ENCODE data around the gene C8A. TPM values are rescaled to one million over a fixed set of nuclear protein-coding genes. Genes with fewer than 3 reads are reported as not detected.

Gene C8A
- total RNA-seq, 1 donor, result not detected

- no peak for DNase-seq (ENCODE audit: low read depth in 2 of 3, low spot score in 2 of 3)
Measured at GRCh38 chr1:56922507-56922906, 67.9 kb downstream of the C8A start.

DNA sequence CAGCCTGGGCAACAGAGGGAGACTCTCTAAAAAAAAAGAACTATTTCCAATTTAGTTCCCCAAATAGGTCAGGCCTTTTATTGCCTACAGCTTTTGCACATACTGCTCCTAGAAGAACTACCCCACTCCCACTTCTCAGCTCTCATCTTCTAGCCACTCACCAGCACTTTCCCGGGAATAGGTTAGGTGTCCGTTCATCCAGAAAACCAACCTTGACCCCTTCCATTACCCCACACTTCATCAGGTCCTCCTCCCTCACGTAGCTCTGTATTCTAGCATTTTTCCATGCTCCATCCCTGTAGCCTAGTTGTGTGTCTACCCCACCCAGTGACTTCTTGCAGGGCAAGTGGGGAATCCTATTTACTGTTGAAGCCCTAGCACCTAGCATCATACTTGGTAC, 68.6 kb downstream of the C8A start:
- DNase-seq (ENCODE audit: low read depth in 2 of 3, low spot score in 2 of 3), result no peak

- DNase-seq (ENCODE audit: low read depth in 2 of 3, low spot score in 2 of 3), result no peak
Measured at GRCh38 chr1:56924116-56924515, 69.5 kb downstream of the C8A start.

GRCh38 chr1:56925193-56925592, 70.6 kb downstream of the C8A start:
- DNase-seq (ENCODE audit: low read depth in 2 of 3, low spot score in 2 of 3), result no peak

DNA sequence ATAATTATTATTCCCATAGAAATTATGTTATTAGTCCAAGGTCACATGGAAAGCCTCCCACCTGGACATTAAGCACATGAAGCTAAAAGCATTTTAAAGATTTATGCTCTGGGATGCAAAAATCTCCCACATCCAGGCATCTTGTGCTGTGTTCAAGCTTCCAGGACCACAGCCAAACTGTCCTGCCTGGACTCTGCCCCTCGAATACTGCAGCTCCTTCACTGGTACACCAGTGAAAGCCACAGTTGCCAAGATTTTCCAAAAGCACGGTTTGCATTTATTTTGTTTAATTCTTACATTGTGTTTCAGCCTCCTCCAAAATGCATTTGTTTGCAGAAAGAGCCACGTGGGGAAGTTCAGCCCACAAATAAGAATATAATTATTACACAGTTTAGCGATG, 72.6 kb downstream of the C8A start:
- no peak for DNase-seq (ENCODE audit: low read depth in 2 of 3, low spot score in 2 of 3)

DNA sequence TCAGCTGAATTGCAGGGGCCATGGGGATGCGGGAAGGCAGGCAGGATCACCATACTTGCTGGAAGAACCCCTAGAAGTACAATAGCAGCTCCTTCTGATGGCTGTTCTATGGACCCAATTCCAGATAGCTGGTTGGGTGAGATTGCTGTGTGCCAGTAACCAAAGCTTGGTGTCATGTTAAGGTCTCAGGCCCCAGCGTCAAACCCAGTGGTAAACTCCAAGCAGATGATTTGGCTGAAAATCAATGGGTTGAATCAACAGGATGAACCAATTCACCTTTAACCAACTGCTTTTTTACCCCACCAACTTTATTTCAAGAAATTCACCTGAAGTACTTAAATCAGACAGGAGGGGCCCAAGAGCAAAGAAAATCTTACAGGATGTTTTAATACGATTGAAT, 73.4 kb downstream of the C8A start:
- DNase-seq (ENCODE audit: low read depth in 2 of 3, low spot score in 2 of 3), result no peak

- DNase-seq (ENCODE audit: low read depth in 2 of 3, low spot score in 2 of 3), result no peak
Measured at GRCh38 chr1:56929492-56929891, 74.9 kb downstream of the C8A start.

GRCh38 chr1:56931211-56931610, 76.6 kb downstream of the C8A start:
- no peak for DNase-seq (ENCODE audit: low read depth in 2 of 3, low spot score in 2 of 3)

- no peak for DNase-seq (ENCODE audit: low read depth in 2 of 3, low spot score in 2 of 3)
Measured at GRCh38 chr1:56931686-56932085, 77.1 kb downstream of the C8A start.

DNA sequence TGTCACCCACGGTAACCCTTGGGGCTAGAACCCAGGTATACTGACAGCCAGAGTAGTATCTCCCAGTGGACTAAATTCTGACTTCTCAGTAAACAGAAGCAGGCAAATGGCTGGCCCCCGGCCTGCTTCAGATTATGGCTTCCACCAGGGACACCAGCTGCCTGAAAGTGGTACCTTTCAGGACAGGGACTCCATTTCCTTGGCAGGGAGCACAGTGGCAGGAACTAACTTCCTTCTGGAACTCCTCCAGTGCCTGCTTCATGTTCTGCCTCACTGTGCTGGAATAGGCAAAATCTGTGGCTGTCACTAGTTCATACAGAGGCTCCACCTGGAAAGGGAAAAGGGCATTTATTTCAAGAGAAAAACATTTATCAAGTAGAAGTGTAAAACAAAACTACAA, 78.6 kb downstream of the C8A start:
- DNase-seq (ENCODE audit: low read depth in 2 of 3, low spot score in 2 of 3), result no peak

- no peak for DNase-seq (ENCODE audit: low read depth in 2 of 3, low spot score in 2 of 3)
Measured at GRCh38 chr1:56933606-56934005, 79.0 kb downstream of the C8A start.

DNA sequence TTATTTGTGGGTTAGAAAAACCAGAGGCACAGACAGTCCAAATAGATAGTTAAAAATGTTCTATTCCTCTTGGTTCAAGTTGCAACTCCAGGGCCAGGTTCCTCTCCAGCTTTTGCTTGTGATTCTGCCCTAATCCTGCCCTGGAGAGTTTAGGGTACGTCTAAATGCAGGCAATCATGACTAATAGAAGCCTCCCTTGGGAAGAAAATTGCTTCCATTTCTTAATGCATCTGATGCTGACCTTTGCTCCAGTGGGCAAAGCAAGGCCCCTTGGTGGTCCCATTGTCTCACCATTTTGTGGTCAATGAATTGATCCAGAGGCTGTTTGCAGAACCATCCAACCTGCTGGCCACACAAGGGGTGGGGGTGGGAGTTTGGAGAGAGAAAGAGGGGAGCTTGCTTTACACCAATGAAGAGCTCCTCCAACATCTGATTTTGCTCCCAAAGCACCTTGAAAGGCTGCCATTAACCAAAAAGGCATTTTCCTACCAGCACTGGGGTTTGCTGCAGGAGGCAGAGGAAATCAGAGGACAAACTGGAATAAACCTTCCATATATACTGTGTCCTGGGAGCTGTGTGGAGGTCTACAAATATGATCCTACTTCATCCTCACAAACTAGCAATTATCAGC, 79.9 kb downstream of the C8A start:
- no peak for DNase-seq (ENCODE audit: low read depth in 2 of 3, low spot score in 2 of 3)

GRCh38 chr1:56938646-56939045, 84.0 kb downstream of the C8A start:
- DNase-seq (ENCODE audit: low read depth in 2 of 3, low spot score in 2 of 3), result no peak

GRCh38 chr1:56939209-56939608, 84.6 kb downstream of the C8A start:
- DNase-seq (ENCODE audit: low read depth in 2 of 3, low spot score in 2 of 3), result no peak

DNA sequence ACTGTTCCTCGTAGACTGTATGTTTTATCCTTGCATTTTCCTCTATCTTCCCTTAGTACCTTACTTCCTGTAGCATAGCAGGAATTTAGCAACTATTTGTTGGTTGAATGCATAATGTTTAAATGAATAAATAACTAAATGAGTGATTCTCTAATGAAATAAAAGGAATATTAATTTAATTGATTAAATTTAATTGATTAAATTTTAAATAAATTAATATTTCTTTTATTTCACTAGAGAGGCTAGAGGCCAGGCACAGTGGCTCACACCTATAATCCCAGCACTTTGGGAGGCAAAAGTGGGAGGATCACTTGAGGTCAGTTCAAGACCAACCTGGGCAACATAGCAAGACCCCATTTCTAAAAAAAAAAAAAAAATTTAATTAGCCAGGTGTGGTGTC, 85.4 kb downstream of the C8A start:
- DNase-seq (ENCODE audit: low read depth in 2 of 3, low spot score in 2 of 3), result no peak

DNA sequence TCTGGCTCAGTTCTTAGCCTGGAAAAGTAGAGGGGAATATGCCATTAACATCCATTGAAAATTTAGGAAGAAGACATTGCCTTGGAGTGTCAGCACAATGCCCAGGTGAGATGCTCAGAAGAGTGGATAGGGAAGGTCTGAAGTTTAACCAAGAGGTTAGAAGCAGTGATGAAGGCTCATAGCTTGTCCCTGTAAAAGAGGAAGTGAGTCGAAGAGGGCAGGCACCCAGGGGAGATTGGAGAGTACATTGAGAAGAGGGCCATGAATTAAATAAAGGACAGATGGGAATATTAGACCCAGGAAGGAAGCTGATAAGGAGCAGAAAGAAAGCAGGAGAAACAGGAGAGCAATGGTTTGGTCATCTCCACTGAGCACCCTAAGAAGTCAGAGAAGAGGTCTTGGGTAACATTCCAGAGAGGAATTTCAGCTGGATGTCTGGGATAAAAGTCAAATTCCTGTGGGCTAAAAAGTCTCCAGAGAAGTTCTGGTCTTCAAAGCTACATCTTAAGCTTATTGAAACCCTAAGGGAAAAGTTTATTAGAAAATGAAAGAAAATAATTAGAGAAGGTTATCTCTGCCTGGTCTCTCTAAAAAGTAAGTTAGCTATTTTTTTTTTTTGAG, 93.9 kb downstream of the C8A start:
- DNase-seq (ENCODE audit: low read depth in 2 of 3, low spot score in 2 of 3), result no peak

DNA sequence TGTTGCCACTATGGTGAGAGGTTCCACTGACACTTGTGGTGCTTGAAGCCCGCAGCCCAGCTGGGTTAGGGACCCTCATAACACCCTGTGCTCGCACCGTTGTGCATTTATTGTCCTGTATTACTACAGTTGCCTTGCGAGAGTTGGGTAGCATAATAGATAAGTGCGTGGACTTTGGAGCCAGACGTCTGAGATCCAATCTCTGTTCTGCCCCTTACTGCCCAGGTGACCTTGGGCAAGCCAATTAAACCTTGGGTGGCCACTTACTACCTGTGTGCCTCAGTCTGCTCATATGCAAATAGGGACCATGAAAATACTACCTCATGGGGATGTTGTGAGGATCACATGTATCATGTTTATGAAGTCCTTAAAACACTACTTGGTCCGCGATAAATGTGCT, 97.9 kb downstream of the C8A start:
- DNase-seq (ENCODE audit: low read depth in 2 of 3, low spot score in 2 of 3), result no peak

DNA sequence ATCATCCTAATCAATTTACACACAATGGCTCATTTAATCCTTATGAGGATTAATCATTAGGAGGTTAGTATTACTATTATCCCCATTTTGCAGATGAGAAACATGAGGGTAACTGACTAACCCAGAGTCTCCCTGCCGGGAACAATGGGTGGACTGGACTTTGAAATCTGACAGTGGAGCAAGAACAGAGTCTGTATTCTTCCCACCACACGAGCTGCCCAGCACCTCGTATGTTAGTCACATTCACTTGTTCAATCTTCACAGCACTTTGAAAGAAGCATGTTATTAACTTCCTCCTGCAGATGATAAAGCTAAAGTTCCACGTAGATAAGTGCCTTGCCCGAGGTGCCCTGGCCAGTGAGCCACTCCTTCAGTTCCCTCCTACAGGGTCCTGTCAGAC, 98.8 kb downstream of the C8A start:
- no peak for DNase-seq (ENCODE audit: low read depth in 2 of 3, low spot score in 2 of 3)

GRCh38 chr1:56954664-56955063, 100.1 kb downstream of the C8A start:
- no peak for DNase-seq (ENCODE audit: low read depth in 2 of 3, low spot score in 2 of 3)

- no peak for DNase-seq (ENCODE audit: low read depth in 2 of 3, low spot score in 2 of 3)
Measured at GRCh38 chr1:56957931-56958330, 103.3 kb downstream of the C8A start.

DNA sequence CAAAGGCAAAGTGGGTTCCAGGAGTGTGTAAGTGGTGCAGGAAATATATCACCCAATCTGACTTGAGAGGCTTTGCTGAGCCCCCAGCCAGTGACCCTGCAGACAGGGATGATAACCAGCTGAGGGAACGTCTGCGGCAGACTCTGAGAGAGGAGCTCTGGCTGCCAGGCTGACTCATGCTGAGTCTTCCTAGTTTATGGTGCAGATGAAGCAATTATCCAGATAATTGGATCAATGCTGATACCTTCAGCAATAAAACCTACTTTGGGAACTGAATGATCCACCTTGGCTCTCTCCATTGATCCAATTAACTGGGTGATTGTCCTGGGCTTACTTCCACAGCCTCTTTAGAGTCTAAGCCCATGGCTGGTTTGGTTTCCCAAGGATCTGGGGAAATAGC, 103.9 kb downstream of the C8A start:
- no peak for DNase-seq (ENCODE audit: low read depth in 2 of 3, low spot score in 2 of 3)

DNA sequence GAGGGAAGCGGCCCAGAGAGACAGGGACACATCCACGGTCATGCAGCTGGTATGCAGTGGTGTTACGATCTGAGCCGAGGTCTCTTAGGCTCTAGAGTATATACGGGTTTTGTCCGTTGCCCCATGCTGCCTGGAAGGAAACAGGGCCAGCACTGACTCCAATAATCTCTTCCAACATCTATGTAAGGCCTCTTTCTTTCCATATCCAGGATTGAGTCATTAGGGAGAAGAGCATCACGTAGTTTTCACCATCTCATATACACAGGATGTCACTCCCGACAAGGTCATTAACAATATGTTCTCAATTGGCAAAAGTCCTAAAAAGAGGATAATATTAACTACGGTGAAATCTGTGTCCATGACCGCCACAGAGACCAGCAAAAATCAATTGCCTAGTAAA, 106.8 kb downstream of the C8A start:
- DNase-seq (ENCODE audit: low read depth in 2 of 3, low spot score in 2 of 3), result no peak

- no peak for DNase-seq (ENCODE audit: low read depth in 2 of 3, low spot score in 2 of 3)
Measured at GRCh38 chr1:56963667-56964066, 109.1 kb downstream of the C8A start.
